NCI-H1930 (cell line): ENCODE measurements around the gene AEBP2.
"Not testable (repeated sequence)": the region's sequence is repeated elsewhere in the genome, so short reads cannot be mapped to it uniquely, and the experiment has no call there.

ENCODE experiments used
- DNase-seq, 2 experiments: peaks; one replicate each; lab custom pipeline; 2025; lab: John Stamatoyannopoulos, UW

AEBP2 gene

DNA sequence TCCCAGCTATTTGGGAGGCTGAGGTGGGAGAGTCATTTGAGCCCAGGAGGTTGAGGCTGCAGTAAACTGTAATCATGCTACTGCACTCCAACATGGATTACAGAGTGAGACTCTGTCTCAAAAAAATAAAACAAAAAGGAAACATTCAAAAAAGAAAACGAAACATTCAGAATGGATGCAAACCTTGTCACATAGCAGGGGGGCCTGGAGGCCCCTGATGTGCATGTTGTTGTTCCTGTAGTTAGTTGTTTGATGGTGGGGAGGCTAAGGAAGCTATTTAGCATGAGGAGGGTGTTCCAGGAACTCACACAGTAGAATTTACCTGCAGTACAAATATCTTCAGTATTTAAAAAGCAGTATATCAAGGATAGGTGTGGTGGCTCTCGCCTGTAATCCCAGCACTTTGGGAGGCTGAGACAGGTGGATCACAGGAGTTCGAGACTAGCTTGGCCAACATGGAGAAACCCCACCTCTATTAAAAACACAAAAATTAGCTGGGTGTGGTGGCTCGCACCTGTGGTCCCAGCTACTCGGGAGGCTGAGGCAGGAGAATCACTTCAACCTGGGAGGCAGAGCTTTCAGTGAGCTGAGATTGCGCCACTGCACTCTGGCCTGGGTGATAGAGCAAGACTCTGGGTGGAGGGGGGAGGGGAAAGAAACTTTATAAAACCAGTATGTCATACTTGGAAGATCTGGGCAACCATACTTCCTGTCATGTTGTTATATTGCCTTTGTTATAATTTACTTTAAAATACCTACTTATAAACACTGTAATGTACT lies 17.6 kb upstream of the AEBP2 start:
- no peak for DNase-seq

DNA sequence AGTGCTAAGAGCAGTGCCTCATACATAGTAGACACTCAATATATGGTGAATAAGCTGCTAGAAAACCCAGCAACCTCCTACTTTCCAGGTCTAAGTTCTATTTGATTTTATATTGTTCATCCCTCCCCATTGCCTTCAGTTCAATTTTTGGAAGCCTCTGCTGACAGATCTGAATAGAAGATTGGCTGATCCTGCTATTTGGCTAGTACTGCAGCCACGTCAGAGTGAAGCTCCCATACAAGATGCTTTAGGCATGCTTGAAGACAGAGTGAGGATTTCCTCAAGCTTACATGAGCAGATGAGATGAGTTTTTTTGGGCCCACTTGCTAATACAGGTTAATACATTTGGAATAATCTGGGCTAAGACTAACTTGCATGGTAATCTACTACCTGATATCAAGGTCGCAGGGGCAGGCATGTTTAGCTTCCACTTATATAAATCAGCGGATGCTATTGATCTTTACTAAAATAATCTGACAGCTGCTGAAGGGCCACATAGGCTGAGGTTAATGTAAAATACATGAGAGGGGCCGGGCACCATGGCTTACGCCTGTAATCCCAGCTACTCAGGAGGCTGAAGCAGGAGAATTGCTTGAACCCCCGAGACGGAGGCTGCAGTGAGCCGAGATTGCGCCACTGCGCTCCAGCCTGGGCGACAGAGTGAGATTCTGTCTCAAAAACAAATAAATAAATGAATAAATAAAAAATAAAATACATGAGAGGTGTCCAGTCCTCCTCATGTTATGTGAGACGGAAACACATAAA lies 15.9 kb upstream of the AEBP2 start:
- DNase-seq = no peak

DNA sequence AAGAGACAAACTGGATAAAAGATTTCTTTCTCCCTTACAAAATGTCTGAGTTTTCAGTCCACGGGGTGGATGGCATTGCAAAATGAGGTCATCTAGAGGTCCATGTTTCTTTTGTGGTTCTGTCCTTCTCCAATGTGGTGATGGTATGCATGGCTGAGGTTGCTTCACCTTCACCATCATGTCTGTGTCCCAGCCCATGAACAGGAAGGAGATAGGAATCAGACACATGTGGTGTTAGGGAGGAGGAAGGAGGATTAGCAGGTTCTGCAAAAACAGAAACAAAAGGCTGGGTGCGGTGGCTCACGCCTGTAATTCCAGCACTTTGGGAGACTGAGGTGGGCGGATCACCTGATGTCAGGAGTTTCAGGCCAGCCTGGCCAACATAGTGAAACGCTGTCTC lies 11.0 kb upstream of the AEBP2 start:
- DNase-seq = no peak

DNA sequence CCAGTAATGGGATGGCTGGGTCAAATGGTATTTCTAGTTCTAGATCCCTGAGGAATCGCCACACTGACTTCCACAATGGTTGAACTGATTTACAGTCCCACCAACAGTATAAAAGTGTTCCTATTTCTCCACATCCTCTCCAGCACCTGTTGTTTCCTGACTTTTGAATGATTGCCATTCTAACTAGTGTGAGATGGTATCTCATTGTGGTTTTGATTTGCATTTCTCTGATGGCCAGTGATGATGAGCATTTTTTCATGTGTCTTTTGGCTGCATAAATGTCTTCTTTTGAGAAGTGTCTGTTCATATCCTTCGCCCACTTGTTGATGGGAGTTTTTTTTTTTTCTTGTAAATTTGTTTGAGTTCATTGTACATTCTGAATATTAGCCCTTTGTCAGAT lies 9.8 kb upstream of the AEBP2 start:
- DNase-seq = not testable (repeated sequence)

DNA sequence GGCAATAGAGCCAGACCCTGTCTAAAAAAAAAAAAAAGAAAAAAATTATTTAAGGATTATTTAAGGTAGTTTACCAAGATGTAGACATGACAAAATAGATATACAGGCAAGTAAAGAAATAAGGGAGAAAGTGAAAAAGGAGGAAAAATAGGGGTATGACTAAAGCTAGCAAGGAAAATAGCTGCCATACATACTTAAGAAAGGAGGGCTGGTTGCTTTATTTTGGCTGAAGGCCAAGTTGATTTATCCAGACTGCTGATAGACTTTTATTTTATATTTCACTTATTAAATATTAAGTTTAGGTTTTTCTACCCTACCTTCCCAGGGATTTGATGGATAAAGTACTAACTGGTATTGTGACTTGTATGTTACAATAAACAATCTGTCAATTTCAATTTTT lies 8.3 kb upstream of the AEBP2 start:
- no peak for DNase-seq

DNA sequence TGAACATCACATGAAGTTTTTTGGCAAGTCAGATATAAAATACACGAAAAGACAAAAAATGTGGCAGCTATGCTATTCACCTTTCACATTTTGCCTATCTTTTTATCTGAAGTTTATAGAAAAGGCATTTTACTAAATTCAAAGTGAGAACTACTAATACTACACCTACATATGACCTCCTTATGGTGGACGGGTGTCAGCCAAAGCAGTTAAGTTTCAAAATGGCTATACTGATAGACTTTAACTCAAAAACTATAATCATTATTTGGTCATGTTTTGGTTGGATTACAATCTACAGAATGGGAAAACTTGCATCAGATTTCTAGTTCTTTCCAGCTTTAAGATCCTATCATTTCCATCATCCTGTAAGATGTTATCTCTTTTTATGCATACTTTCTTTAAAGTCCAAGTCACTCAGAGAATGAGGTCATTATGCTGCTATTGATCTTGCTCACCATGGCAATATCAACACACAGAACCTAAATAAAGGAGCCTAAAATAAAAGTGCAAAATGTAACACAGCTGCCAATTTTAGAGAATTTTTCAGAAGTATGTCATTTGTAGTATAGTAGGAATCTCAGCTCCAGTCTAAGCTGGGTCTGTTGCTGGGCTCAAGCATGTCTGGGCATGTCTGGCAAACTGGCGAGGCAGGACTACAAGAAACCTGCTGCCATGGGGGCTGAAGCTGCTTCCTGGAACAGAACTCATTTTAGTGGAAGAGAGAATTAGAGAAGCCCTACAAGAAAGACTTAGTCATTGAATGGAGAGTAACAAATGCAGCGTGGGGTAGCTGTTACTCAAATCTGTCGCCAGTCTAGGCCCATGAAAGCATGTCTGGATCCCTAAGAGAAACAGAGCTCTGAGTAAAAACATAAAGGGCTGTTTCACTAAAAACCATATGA lies 7.6 kb upstream of the AEBP2 start:
- DNase-seq = no peak

DNA sequence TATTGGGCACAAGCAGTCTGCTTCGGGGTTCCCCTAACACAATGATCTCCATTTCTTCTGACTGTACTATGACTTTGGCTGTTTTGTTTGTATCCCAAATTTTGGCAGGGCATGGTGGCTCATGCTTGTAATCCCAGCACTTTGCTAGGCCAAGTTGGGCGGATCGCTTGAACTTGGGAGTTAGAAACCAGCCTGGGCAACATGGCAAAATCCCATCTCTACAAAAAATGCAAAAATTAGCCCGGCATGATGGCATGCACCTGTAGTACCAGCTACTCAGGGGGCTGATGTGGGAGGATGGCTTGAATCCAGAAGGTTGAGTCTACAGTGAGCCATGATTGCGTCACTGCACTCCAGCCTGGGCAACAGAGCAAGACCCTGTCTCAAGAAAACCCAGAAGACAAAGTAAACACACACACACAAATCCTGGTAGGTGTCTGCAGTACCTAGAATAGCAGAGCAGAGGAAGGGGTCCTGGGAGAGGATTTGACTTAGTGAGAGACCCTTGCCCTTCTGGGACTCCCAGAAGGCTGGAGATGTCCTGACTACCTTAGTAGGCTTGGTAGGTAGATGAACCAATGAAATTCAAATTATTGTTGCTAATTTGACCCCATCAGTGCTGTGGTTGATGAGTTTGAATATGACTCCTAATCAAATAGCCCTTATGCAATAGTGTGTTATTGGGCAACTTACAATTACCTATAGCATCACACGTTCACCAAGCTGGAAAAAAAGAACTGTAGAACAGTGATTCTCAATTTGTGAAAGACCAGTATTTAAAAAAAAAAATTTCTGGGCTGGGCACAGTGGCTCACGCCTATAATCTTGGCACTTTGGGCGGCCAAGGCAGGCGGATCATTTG lies 6.8 kb upstream of the AEBP2 start:
- DNase-seq = no peak

DNA sequence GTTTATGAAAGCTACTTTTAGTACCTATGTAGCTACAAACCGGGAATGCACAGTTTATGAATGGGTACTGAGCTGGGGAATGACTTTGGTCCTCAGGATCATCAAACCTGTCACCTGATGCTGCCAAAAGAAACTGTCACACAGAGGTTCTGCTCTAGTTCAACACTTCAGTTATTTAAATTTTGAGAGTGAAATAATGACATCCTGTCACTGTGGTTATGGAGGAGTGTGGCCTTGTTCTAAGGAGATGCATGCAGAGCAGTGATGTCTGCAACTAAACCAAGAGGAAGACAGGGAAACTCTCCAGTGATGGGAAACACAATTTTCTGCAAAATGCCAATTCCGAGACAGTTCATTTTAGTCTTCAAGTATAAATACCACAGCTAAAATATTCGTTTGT lies 4.8 kb upstream of the AEBP2 start:
- no peak for DNase-seq

DNA sequence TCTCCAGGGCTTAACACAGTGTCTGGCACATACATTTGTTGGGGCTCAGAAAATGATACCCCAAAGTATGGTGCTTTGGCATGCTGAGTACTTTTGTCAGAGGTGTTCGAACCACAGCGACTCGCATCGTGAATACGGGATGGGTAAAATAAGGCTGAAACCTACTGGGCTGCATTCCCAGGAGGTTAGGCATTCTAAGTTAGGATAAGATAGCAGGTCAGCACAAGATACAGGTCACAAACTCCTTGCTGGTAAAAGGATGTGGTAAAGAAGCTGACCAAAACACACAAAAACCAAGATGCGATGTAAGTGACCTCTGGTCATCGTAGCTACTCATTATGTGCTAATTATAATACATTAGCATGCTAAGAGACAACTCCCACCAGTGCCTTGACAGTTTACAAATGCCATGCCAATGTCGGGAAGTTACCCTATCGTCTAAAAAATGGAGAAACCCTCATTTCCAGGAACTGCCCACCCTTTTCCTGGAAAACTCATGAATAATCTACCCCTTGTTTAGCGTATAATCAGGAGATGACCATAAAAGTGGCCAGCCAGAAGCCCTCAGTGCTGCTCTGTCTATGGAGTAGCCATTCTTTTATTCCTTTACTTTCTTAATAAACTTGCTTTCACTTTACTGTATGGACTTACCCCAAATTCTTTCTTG lies 3.3 kb upstream of the AEBP2 start:
- DNase-seq = no peak

DNA sequence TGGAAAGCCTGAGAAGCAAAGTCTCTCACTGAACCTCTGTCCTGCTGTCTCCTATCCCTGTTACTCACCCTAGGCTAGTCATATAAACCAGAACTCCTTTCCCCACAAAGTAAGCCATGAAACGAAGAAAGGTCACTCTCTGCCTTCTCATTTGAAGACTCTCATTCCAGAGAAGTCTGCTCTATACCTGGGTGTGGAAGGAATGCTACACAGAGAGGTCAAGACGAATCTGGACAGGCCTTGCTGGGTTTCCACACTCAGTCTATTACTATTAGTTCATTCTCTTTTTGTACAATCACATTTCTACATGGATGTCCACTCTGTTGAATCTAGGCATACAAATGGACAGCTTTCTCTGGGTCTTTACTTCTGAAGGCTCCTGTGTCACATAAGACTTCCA lies 2.4 kb upstream of the AEBP2 start:
- no peak for DNase-seq

DNA sequence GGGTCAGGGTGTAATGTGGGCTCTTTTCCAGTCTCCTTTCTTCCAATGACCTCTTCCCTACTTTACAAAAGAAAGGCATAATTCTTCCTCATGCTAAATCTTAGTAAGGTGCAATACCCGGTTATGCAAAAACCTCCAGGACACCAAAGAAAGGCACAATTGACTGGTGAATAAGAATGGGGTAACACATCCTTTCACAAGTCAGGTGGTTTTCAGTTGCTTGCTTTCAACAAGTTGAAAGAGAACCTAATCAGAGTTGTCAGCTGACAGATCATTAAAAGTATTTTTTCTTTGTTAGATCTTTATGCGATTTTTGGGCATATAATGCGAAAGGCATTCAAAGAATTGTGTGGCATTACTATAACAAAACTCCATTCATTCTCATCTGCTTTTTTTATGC lies 1.3 kb upstream of the AEBP2 start:
- no peak for DNase-seq

DNA sequence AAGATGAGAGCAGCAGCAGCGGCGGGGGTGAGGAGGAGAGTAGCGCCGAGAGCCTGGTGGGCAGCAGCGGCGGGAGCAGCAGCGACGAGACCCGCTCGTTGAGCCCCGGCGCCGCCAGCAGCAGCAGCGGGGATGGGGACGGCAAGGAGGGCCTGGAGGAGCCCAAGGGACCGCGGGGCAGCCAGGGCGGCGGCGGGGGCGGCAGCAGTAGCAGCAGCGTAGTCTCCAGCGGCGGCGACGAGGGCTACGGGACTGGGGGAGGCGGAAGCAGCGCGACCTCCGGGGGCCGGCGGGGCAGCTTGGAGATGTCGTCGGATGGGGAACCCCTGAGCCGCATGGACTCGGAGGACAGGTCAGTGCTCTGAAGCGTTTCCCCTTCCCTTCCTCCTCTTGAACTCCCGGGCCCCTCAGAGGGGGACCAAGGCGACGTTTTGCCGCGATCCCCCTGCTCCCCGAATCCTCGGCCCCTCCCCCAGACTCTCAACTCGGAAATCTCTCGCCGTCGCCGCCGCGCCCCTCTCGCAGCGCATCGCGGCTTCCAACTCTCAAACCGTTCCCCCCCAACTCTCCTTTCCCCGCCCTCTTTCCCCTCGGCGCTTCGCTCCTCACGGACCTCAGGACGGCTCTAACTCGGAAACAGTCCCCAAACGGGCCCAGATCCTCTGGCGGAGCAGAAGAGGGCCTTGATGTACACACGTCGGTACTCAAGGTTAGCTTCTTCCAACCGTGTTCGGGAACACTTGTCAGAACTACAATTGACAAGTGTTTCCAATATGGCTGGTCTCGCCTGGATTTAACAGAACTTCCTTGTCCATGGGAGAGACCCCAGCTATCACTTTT lies 947 bp downstream of the AEBP2 start:
- peak in 1 of 2 experiments; percentile 5 for DNase-seq

DNA sequence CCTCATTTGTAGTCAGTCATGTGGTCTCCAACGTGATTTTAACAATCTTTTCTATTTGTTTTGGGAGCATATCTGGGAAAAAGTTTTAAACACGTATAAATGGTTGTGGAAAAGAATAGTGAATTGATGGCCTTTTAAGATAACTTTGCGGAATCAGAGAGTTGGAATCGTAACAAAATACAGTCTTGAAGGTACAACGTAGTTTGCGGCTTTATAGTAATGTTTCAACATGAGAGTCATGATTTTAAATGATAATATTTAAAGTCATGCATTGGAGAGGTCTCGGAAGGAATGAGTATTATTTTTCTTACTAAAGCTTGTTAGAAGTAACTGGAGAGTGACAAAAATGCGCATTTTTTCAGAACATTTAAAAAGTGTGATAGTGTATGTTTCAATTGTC lies 1.6 kb downstream of the AEBP2 start:
- no peak for DNase-seq

DNA sequence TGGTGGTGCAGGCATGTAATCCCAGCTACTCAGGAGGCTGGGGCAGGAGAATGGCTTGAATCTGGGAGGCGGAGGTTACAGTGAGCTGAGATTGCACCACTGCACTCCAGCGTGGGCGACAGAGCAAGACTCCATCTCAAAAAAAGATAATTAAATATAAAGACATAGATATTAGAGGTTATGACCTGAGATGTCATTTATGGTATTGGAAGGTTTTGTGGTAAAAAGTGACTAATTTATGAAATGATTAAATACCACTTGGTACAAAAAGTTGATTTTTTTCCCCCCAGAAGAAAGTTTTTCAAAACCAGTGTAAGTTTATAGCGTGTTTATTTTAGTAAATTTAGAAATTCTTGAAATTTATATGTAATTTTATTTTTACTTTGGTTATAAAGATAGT lies 4.3 kb downstream of the AEBP2 start:
- DNase-seq = no peak

DNA sequence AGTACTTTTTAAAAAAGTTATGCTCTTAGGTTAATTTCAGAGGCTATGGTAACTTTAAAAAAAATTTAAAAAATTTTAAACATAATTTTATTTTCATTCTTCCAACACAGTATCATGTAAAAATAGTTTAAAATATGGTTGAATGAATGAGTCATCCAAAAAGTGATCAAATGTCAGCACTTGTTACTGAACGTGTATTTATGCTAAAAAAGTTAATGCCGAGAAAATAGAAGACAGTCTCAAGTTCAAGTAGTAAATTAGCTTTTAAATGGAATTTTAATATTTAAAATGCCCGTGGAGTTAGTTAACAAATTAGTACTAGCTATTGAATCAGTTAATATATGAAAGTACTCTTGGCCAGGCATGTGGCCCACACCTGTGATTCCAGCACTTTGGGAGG lies 4.8 kb downstream of the AEBP2 start:
- DNase-seq = no peak

DNA sequence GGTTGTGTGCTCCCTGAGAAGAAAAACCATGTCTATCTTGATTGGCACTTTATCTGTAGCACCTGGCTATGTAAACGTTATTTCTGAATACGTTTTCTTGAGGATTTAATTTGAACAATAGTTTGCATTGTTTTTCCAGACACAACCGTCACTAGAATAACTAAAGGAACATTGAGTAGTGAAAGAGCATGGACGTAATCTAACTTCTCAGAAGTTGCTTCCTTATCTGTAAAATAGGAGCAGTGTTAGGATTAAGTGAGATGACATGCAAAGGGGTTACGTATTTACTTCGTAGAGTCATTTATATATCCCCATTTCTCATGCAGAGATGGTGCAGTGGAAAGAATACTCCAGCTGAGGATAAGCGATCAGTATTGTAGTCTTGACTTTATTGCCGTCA lies 8.1 kb downstream of the AEBP2 start:
- DNase-seq = no peak

DNA sequence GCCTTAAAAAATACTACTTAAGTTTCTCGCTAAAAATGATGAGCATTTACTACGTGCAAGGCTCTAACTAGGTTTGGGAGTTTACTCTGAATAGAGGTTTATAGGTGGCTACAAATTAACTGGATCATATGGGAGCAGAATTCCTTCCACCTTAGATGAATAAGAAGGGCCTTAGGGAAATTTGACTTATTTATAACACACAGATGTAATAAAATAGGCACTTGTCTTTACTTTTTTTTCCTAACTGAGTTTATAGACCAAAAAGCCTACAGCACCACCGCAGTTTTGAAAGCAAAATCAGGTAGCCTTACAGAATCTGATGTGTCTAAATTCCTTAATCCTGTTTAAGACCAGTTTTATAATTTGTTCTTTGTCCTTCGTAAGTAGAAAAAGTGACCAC lies 10.5 kb downstream of the AEBP2 start:
- no peak for DNase-seq

DNA sequence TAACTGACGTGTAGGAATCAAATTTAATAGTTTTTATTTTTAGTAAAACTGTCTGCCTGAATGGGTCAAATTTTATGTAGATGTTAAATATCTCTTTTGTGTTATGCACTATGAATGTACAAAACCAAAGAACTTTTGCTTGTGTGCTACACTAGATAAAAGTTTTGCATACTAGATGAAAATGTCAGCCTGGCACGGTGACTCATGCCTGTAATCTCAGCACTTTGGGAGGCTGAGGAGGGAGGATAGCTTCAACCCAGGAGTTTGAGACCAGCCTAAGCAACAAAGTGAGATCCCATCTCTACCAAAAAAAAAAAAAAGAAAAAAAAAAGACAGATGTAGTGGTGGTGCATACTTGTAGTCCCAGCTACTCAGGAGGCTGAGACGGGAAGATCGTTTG lies 11.1 kb downstream of the AEBP2 start:
- DNase-seq = no peak

DNA sequence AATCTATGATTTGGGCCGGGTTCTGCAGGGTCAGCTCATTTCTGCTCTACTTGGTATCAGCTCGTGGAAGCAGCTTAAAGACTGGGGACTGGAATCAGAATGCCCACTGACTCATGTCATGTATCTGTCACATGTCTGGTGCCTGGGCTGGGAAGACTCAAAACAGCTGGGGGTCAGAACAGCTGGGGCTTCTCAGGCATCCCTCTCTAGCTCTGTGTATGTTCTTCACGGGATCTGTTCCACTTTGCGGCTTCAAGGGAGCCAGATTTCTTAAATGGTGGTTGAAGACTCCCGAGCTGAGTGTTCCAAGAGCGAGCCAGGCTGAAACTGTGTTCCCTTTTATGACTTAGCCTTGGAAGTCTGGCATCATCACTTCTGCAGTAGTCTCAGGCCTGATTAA lies 11.9 kb downstream of the AEBP2 start:
- no peak for DNase-seq

DNA sequence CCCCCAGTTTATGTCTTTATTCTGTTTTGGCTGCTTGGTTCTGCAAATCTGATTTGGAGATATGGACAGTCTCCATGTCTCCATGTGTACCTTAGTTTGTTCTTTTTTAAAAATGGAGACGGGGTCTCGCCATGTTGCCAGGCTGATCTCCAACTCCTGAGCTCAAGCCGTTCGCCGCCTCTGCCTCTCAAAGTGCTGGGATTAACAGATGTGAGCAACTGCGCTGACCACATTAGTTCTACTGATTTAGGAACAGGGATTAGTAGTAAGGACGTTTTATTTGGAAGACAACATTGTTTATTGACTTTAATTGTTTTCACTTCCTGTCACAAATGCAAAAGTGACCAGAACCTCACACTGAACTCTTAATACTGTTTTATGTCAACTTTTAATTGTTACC lies 14.7 kb downstream of the AEBP2 start:
- DNase-seq = no peak
